ENCODE results near the gene SLC5A5. TPM values are rescaled to one million over a fixed set of nuclear protein-coding genes. Genes with fewer than 3 reads are reported as not detected.
A peak's percentile ranks its signal among the peaks of the same experiment; 100 is the strongest.

SLC5A5 gene
- total RNA-seq, 1 experiment from 2014 or later = 1.8 TPM

DNA sequence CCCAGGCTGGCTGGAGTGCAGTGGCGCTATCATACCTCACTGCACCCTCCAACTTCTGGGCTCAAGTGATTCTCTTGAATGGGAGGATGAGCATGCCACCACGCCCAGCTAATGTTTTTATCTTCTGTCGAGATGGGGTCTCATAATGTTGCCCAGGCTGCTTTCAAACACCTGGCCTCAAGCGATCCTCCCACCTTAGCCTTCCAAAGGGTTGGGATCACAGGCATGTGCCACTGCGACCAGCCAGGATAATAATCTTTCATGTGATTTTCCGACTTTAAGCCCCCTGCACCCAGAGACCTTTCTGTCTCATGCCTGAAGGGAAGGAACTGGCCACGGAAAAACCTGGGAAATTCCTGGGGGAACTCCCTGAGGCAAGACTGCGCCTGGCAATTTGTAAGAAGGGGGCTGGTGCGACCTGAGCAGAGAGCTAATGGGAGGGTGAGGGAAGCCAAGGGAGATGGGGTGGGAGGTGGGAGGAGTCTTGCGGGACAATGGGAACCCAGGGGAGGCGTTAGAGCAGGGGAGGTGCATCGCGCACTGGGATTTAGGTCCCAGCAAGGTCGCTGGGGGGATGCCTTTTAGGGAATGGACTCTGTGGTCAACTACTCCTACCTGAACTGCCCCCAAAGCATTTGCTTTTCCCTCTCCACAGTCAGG lies 59.9 kb downstream of the SLC5A5 start:
- H3K9me3 Mint-ChIP-seq = no peaks in the 10 kb centered on the region
- no peak overlapping the region for H2BK12ac ChIP-seq (ENCODE audit: insufficient read length, low read depth, low read length)
- peaks cover 7% of the 10 kb centered on the region for H3K27me3 Mint-ChIP-seq (ENCODE audit: low read depth)
- WGBS (ENCODE audit: extremely low coverage, insufficient read length, low lambda C conversion rate) = no CpG with 5 or more reads among the region's 14 CpGs
- no peak overlapping the region for H2BK5ac ChIP-seq (ENCODE audit: insufficient read length, low read length)
- H2AFZ ChIP-seq (ENCODE audit: low read length) = no peak overlapping the region
- no peak overlapping the region for H2AK5ac ChIP-seq (ENCODE audit: insufficient read length, low read length)
- TF ChIP-seq, protein P1, sequence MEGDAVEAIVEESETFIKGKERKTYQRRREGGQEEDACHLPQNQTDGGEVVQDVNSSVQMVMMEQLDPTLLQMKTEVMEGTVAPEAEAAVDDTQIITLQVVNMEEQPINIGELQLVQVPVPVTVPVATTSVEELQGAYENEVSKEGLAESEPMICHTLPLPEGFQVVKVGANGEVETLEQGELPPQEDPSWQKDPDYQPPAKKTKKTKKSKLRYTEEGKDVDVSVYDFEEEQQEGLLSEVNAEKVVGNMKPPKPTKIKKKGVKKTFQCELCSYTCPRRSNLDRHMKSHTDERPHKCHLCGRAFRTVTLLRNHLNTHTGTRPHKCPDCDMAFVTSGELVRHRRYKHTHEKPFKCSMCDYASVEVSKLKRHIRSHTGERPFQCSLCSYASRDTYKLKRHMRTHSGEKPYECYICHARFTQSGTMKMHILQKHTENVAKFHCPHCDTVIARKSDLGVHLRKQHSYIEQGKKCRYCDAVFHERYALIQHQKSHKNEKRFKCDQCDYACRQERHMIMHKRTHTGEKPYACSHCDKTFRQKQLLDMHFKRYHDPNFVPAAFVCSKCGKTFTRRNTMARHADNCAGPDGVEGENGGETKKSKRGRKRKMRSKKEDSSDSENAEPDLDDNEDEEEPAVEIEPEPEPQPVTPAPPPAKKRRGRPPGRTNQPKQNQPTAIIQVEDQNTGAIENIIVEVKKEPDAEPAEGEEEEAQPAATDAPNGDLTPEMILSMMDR (conservative IDR thresholded peaks at IDR 0.05) = no peak
- no peaks in the 10 kb centered on the region for H3K27me3 ChIP-seq (ENCODE audit: insufficient read depth, low read length)
- H4K8ac ChIP-seq (replicated peaks; ENCODE audit: insufficient read length, low read depth, low read length) = no peak overlapping the region
- peak overlapping the region; percentile 74 for H2BK120ac ChIP-seq (ENCODE audit: low read depth, low read length, poor library complexity, severe bottlenecking)
- peaks cover 11 to 14% of the 10 kb centered on the region in 2 experiments for H3K4me1 Mint-ChIP-seq
- no peak overlapping the region for H3T11ph ChIP-seq (ENCODE audit: low read length)
- H3K27ac Mint-ChIP-seq = peak overlapping the region; percentile 46 to 95 (median 94); a peak in 5 of 7 replicates
- H3K9me3 ChIP-seq (ENCODE audit: control insufficient read depth, low read depth, low read length) = no peaks in the 10 kb centered on the region
- no peak overlapping the region for H3K23ac ChIP-seq (ENCODE audit: insufficient read length, low read depth, low read length)
- H3K27ac ChIP-seq (ENCODE audit: insufficient read length, low read depth, low read length) = no peak overlapping the region
- no peak overlapping the region for H4K5ac ChIP-seq (ENCODE audit: insufficient read length, low read depth, low read length)
- peaks cover 12% of the 10 kb centered on the region for H3K23me2 ChIP-seq (ENCODE audit: insufficient read length, low read depth, low read length, poor library complexity, severe bottlenecking)
- DNase-seq = peak; percentile 92
- H3K79me2 ChIP-seq (ENCODE audit: insufficient read depth, low read length) = peaks cover 2% of the 10 kb centered on the region; the same call in 1 of the 2 replicates
- peak overlapping the region; percentile 71 for H3K4me2 ChIP-seq (ENCODE audit: insufficient read depth, insufficient read length, low read length)
- no peak overlapping the region for H3K56ac ChIP-seq (ENCODE audit: insufficient read length, low read depth, low read length)
- peak overlapping the region; percentile 10 for H3K18ac ChIP-seq (ENCODE audit: insufficient read length, low read depth, low read length)
- peaks cover 0 to 2% (median 0%) of the 10 kb centered on the region in 3 experiments; a peak in 1 of 7 replicates for H3K36me3 Mint-ChIP-seq (ENCODE audit: insufficient read depth in 1 of 3, low read depth in 3 of 3)
- no peak overlapping the region for H2BK20ac ChIP-seq (ENCODE audit: low read depth, low read length, poor library complexity, severe bottlenecking)
- no peak overlapping the region for H3K4ac ChIP-seq (ENCODE audit: low read depth, low read length)
- no peaks in the 10 kb centered on the region for H4K20me1 ChIP-seq (ENCODE audit: control insufficient read depth, insufficient read depth, insufficient read length)
- H3K14ac ChIP-seq (ENCODE audit: insufficient read depth, low read length) = no peak overlapping the region
- H2BK15ac ChIP-seq (ENCODE audit: low read depth, low read length) = no peak overlapping the region
- H3K4me1 ChIP-seq (ENCODE audit: insufficient read depth, low read length) = peaks cover 3% of the 10 kb centered on the region; the same call in 1 of the 2 replicates
- H3K4me3 Mint-ChIP-seq = peak overlapping the region; percentile 90 to 94
- no peaks in the 10 kb centered on the region for H3K79me1 ChIP-seq (ENCODE audit: insufficient read depth, low read depth, low read length, poor library complexity, severe bottlenecking)
- no peak overlapping the region for H4K91ac ChIP-seq (ENCODE audit: insufficient read length, low read depth, low read length)
- no peak overlapping the region for H3K9ac ChIP-seq (ENCODE audit: extremely low read depth, insufficient read length, low read length)

Measured in H9 (cell line).